Left ventricle myocardium inferior (tissue), 1 donor: ENCODE measurements around the gene C1orf21. TPM values are rescaled to one million over a fixed set of nuclear protein-coding genes. Genes with fewer than 3 reads are reported as not detected.

Source experiments
- DNase-seq: peaks from one replicate; pipeline ENCODE4 v3.0.0-alpha.2; 2020
- H3K27ac ChIP-seq: fragments of 200-600 bp; replicated peaks from 2 replicates; pipeline ENCODE4 v1.8.0; 2021
- H3K27me3 ChIP-seq: fragments of 200-600 bp; 2 replicates; pipeline ENCODE4 v1.8.0; 2021; ENCODE audit warnings: low read depth
- H3K36me3 ChIP-seq: fragments of 200-600 bp; 2 replicates; pipeline ENCODE4 v1.8.0; 2021
- H3K4me1 ChIP-seq: fragments of 200-600 bp; 2 replicates; pipeline ENCODE4 v1.8.0; 2021
- H3K4me3 ChIP-seq: fragments of 200-600 bp; 2 replicates; pipeline ENCODE4 v1.8.0; 2021; ENCODE audit warnings: mild to moderate bottlenecking, moderate library complexity
- H3K9me3 ChIP-seq: fragments of 200-600 bp; replicated peaks from 2 replicates; pipeline ENCODE4 v1.8.0; 2021
- CTCF ChIP-seq: fragments of 200-600 bp; IDR thresholded peaks from 2 replicates; pipeline ENCODE4 v1.8.0; 2021; ENCODE audit warnings: antibody characterized with exemption, mild to moderate bottlenecking, borderline replicate concordance
- intact Hi-C: fragments of 100-400 bp; cut with micrococcal nuclease; formaldehyde crosslinking; loops from one replicate; pipeline ENCODE4 v1.11.0; 2022
- total RNA-seq: library from RNA; stranded (reverse); fragmentation: NEBNext Ultra II Directional; extraction: Animal tissue kit (Norgen Biotek cat#: 25700); gene quantifications from one replicate; pipeline ENCODE4 v1.2.1, GENCODE V29; 2021
- donor health status: DM: no; HTN: yes; CAD: no; lungs with severe emphysema.

Gene C1orf21
- total RNA-seq, 1 donor from 2014 or later, result 79.9 TPM

GRCh38 chr1:184354719-184355118, 32.1 kb upstream of the C1orf21 start:
- no peak overlapping the region for H3K27ac ChIP-seq
- no peaks in the 10 kb centered on the region for H3K9me3 ChIP-seq
- no peaks in the 10 kb centered on the region for H3K27me3 ChIP-seq
- no peak for TF ChIP-seq CTCF
- H3K4me3 ChIP-seq, result no peak overlapping the region
- no peak for DNase-seq
- H3K4me1 ChIP-seq, result no peaks in the 10 kb centered on the region
- intact Hi-C loops, result no loop called here
- no peaks in the 10 kb centered on the region for H3K36me3 ChIP-seq

- no peaks in the 10 kb centered on the region for H3K4me1 ChIP-seq
- H3K9me3 ChIP-seq, result no peaks in the 10 kb centered on the region
- no peak for DNase-seq
- no peaks in the 10 kb centered on the region for H3K36me3 ChIP-seq
- intact Hi-C loops, result no loop called here
- H3K27ac ChIP-seq, result no peak overlapping the region
- H3K27me3 ChIP-seq, result no peaks in the 10 kb centered on the region
- H3K4me3 ChIP-seq, result no peak overlapping the region
- TF ChIP-seq CTCF, result no peak
These were observed 29.9 kb upstream of the C1orf21 start for GRCh38 chr1:184356891-184357290.

GRCh38 chr1:184358256-184358655, 28.6 kb upstream of the C1orf21 start:
- no peaks in the 10 kb centered on the region for H3K9me3 ChIP-seq
- H3K27ac ChIP-seq, result no peak overlapping the region
- no peaks in the 10 kb centered on the region for H3K4me1 ChIP-seq
- H3K27me3 ChIP-seq, result no peaks in the 10 kb centered on the region
- intact Hi-C loops, result no loop called here
- H3K36me3 ChIP-seq, result no peaks in the 10 kb centered on the region
- TF ChIP-seq CTCF, result no peak
- DNase-seq, result no peak
- H3K4me3 ChIP-seq, result no peak overlapping the region

GRCh38 chr1:184359909-184360308, 26.9 kb upstream of the C1orf21 start:
- Histone ChIP-seq H3K4me3 (no peak overlapping the region), H3K36me3 (no peaks in the 10 kb centered on the region), H3K27ac (no peak overlapping the region), H3K27me3 (no peaks in the 10 kb centered on the region), H3K9me3 (no peaks in the 10 kb centered on the region), H3K4me1 (no peaks in the 10 kb centered on the region)
- no peak for TF ChIP-seq CTCF
- DNase-seq, result no peak
- intact Hi-C loops, result no loop called here

GRCh38 chr1:184362876-184363275, 24.0 kb upstream of the C1orf21 start:
- H3K36me3 ChIP-seq, result no peaks in the 10 kb centered on the region
- no peak for DNase-seq
- no peak for TF ChIP-seq CTCF
- no peaks in the 10 kb centered on the region for H3K27me3 ChIP-seq
- intact Hi-C loops, result no loop called here
- no peak overlapping the region for H3K4me3 ChIP-seq
- peaks cover under 1% of the 10 kb centered on the region for H3K4me1 ChIP-seq
- no peaks in the 10 kb centered on the region for H3K9me3 ChIP-seq
- no peak overlapping the region for H3K27ac ChIP-seq

GRCh38 chr1:184365699-184366098, 21.1 kb upstream of the C1orf21 start:
- intact Hi-C loops, result no loop called here

More at GRCh38 chr1:184365699-184366098, 21.1 kb upstream of the C1orf21 start:
- H3K36me3 ChIP-seq, result no peaks in the 10 kb centered on the region
- H3K4me1 ChIP-seq, result peaks cover 5% of the 10 kb centered on the region
- no peak for DNase-seq
- TF ChIP-seq CTCF, result no peak
- no peak overlapping the region for H3K4me3 ChIP-seq
- no peaks in the 10 kb centered on the region for H3K9me3 ChIP-seq
- no peaks in the 10 kb centered on the region for H3K27me3 ChIP-seq
- no peak overlapping the region for H3K27ac ChIP-seq
